WTC11 (cell line): ENCODE data around the gene SFRP2. TPM values are rescaled to one million over a fixed set of nuclear protein-coding genes. Genes with fewer than 3 reads are reported as not detected.
A peak's percentile ranks its signal among the peaks of the same experiment; 100 is the strongest.

ENCODE experiments used
- ATAC-seq: fragments of 200-7000 bp; cut with Tn5 transposase; 2 replicates; pipeline ENCODE4 v1.10.0; 2021; ENCODE audit warnings: mild to moderate bottlenecking, moderate library complexity
- CTCF ChIA-PET: fragments of 300-600 bp; sonication (Branson Sonifier 250); formaldehyde crosslinking; loops from one replicate; lab custom pipeline; 2021; ENCODE audit warnings: antibody characterized with exemption; lab: Charles Lee
- POLR2A ChIA-PET: fragments of 350-600 bp; sonication (Branson Sonifier 250); formaldehyde crosslinking; loops from one replicate; lab custom pipeline; 2021; ENCODE audit warnings: antibody characterized with exemption; lab: Charles Lee
- DNase-seq: peaks from one replicate; pipeline ENCODE4 v3.0.0; 2021; ENCODE audit warnings: low spot score
- H3K27ac Mint-ChIP-seq: 2 replicates; pipeline ENCODE4 v1.8.0; 2021; ENCODE audit warnings: mixed read lengths
- H3K27me3 Mint-ChIP-seq: 2 replicates; pipeline ENCODE4 v1.8.0; 2021; ENCODE audit warnings: low read depth, mild to moderate bottlenecking, moderate library complexity, mixed read lengths
- H3K36me3 Mint-ChIP-seq: 2 replicates; pipeline ENCODE4 v1.8.0; 2021; ENCODE audit warnings: mixed read lengths
- H3K4me1 Mint-ChIP-seq: 2 replicates; pipeline ENCODE4 v1.8.0; 2022; ENCODE audit warnings: mixed read lengths
- H3K4me3 Mint-ChIP-seq: 2 replicates; pipeline ENCODE4 v1.8.0; 2021; ENCODE audit warnings: mild to moderate bottlenecking, moderate library complexity, mixed read lengths
- H3K9me3 Mint-ChIP-seq: 2 replicates; pipeline ENCODE4 v1.8.0; 2021; ENCODE audit warnings: mixed read lengths
- AFF4 ChIP-seq: sonication (generic); formaldehyde crosslinking; IDR thresholded peaks from 2 replicates; pipeline ENCODE4 v1.8.1; 2023; ENCODE audit warnings: mild to moderate bottlenecking, missing genetic modification reagents, borderline replicate concordance
- CTCF ChIP-seq: fragments of 200-600 bp; IDR thresholded peaks from 2 replicates; pipeline ENCODE4 v1.8.0; 2022; ENCODE audit warnings: antibody characterized with exemption
- FOXK1 ChIP-seq: sonication (generic); formaldehyde crosslinking; IDR thresholded peaks from 2 replicates; pipeline ENCODE4 v1.8.0; 2022; ENCODE audit warnings: mild to moderate bottlenecking, moderate library complexity, missing genetic modification reagents
- GABPB1 ChIP-seq: sonication (generic); formaldehyde crosslinking; IDR thresholded peaks from 2 replicates; pipeline ENCODE4 v1.8.1; 2023; ENCODE audit warnings: mild to moderate bottlenecking, missing genetic modification reagents
- HMGA2 ChIP-seq: fragments of 250-450 bp; sonication (Bioruptor Pico); IDR thresholded peaks from 2 replicates; pipeline ENCODE4 v1.4.0; 2021; ENCODE audit warnings: mild to moderate bottlenecking, moderate library complexity
- JAZF1 ChIP-seq: fragments of 250-450 bp; sonication (Bioruptor Pico); IDR thresholded peaks from 2 replicates; pipeline ENCODE4 v1.9.0; 2021; ENCODE audit warnings: moderate library complexity, mild to moderate bottlenecking, inconsistent platforms
- MAX ChIP-seq: sonication (generic); formaldehyde crosslinking; IDR thresholded peaks from 2 replicates; pipeline ENCODE4 v1.8.0; 2022; ENCODE audit warnings: mild to moderate bottlenecking, missing genetic modification reagents
- NFE2L1 ChIP-seq: sonication (generic); formaldehyde crosslinking; IDR thresholded peaks from 2 replicates; pipeline ENCODE4 v1.8.1; 2023; ENCODE audit warnings: missing genetic modification reagents
- PRDM15 ChIP-seq: sonication (generic); formaldehyde crosslinking; IDR thresholded peaks from 2 replicates; pipeline ENCODE4 v1.8.0; 2022; ENCODE audit warnings: missing genetic modification reagents
- SMAD4 ChIP-seq: sonication (generic); formaldehyde crosslinking; IDR thresholded peaks from 2 replicates; pipeline ENCODE4 v1.8.0; 2022; ENCODE audit warnings: mild to moderate bottlenecking, missing genetic modification reagents
- SOX15 ChIP-seq: fragments of 250-450 bp; sonication (Bioruptor Pico); IDR thresholded peaks from 2 replicates; pipeline ENCODE4 v1.9.0; 2021; ENCODE audit warnings: mild to moderate bottlenecking
- SP1 ChIP-seq: sonication (generic); formaldehyde crosslinking; conservative IDR thresholded peaks from 2 replicates; pipeline ENCODE4 v1.8.1; 2022; ENCODE audit warnings: missing genetic modification reagents
- TEAD4 ChIP-seq: sonication (generic); formaldehyde crosslinking; IDR thresholded peaks from 2 replicates; pipeline ENCODE4 v1.8.0; 2022; ENCODE audit warnings: mild to moderate bottlenecking, missing genetic modification reagents
- USF2 ChIP-seq: sonication (generic); formaldehyde crosslinking; IDR thresholded peaks from 2 replicates; pipeline ENCODE4 v1.8.1; 2023; ENCODE audit warnings: mild to moderate bottlenecking, missing genetic modification reagents, moderate library complexity
- ZBTB43 ChIP-seq: sonication (generic); formaldehyde crosslinking; IDR thresholded peaks from 2 replicates; pipeline ENCODE4 v1.8.1; 2023; ENCODE audit warnings: mild to moderate bottlenecking, missing genetic modification reagents
- ZNF512 ChIP-seq: sonication (generic); formaldehyde crosslinking; IDR thresholded peaks from 2 replicates; pipeline ENCODE4 v1.8.1; 2022; ENCODE audit warnings: missing genetic modification reagents, borderline replicate concordance
- total RNA-seq: library from RNA; stranded (reverse); gene quantifications from 3 replicates; pipeline ENCODE4 v1.2.3, GENCODE V29; 2021

Gene SFRP2
- total RNA-seq, 1 experiment from 2014 or later = 417 TPM

- peak; percentile 26 for ATAC-seq
- no peak overlapping the region for H3K27ac Mint-ChIP-seq
- POLR2A ChIA-PET = no interaction called here
- TF ChIP-seq CTCF (peak; percentile 45), USF2 (CRISPR knock-in tag) (no peak)
- TF ChIP-seq, all 79 proteins: peak for 1
- no peak overlapping the region for H3K4me3 Mint-ChIP-seq
- no peaks in the 10 kb centered on the region for H3K36me3 Mint-ChIP-seq
- CTCF ChIA-PET = interaction anchor here (0.8 to 2.0 kb wide), 4 partner anchors 14 to 129 kb away, joined by 3 to 7 read pairs (median 4); partner anchors contain the start of gene SFRP2
- peak; percentile 47 for DNase-seq
- peaks cover 5% of the 10 kb centered on the region; the same call in 1 of the 2 replicates for H3K9me3 Mint-ChIP-seq
- H3K4me1 Mint-ChIP-seq = peaks cover 27% of the 10 kb centered on the region
- H3K27me3 Mint-ChIP-seq = peaks cover 6% of the 10 kb centered on the region
Observed at GRCh38 chr4:153763404-153763803, 25.5 kb downstream of the SFRP2 start.

GRCh38 chr4:153759407-153760316, 29.2 kb downstream of the SFRP2 start, which contains the start of gene RNF175:
Gene RNF175, minus strand, starts transcription at chr4:153760024. Its CDS starts 162 bp downstream, at chr4:153759862.
- peak; percentile 51 for DNase-seq
- H3K27ac Mint-ChIP-seq = no peak within 1 kb of the TSS
- POLR2A ChIA-PET = interaction anchor here (0.7 kb wide), 1 partner anchor 215 kb away, joined by 3 read pairs; no protein-coding TSS in a partner anchor
- H3K27me3 Mint-ChIP-seq = peaks cover 7% of the 10 kb centered on the region
- H3K4me1 Mint-ChIP-seq = peaks cover 34% of the 10 kb centered on the region
- peak within 1 kb of the TSS; percentile 82 for H3K4me3 Mint-ChIP-seq
- H3K9me3 Mint-ChIP-seq = peaks cover 5% of the 10 kb centered on the region
- ATAC-seq = peak; percentile 50
- CTCF ChIA-PET = interaction anchor here (2.2 to 2.6 kb wide), 2 partner anchors 9 to 10 kb away, joined by 8 to 14 read pairs; no protein-coding TSS in a partner anchor
- no peaks in the 10 kb centered on the region for H3K36me3 Mint-ChIP-seq
- peak; percentile 64 for TF ChIP-seq MAX (CRISPR knock-in tag)
- TF ChIP-seq HMGA2 = no peak
- no peak for TF ChIP-seq AFF4 (CRISPR knock-in tag)
- TF ChIP-seq USF2 (CRISPR knock-in tag) = no peak
- no peak for TF ChIP-seq GABPB1 (CRISPR knock-in tag)
- TF ChIP-seq SOX15 (CRISPR knock-in tag) = no peak
- TF ChIP-seq SP1 (CRISPR knock-in tag) = 0 out of 2 replicates have a peak, but pooled peaks have one; percentile 19
- no peak for TF ChIP-seq ZNF512
- TF ChIP-seq PRDM15 (CRISPR knock-in tag) = no peak
- TF ChIP-seq FOXK1 = peak; percentile 59; the same call in 1 of the 2 replicates
- no peak for TF ChIP-seq JAZF1 (CRISPR knock-in tag)
- peak; percentile 39; the same call in 1 of the 2 replicates for TF ChIP-seq ZBTB43 (CRISPR knock-in tag)
- TF ChIP-seq SMAD4 (CRISPR knock-in tag) = no peak
- peak; percentile 75 for TF ChIP-seq NFE2L1 (CRISPR knock-in tag)
- no peak for TF ChIP-seq TEAD4 (CRISPR knock-in tag)
